Muscle layer of colon (tissue), 2 donors: ENCODE results near the gene MINDY3.
"Not testable (repeated sequence)": the region's sequence is repeated elsewhere in the genome, so short reads cannot be mapped to it uniquely, and the experiment has no call there.

ENCODE experiments used
- H3K27ac ChIP-seq: one replicate; pipeline ENCODE4 v1.7.0; 2013; ENCODE audit warnings: low read depth, mild to moderate bottlenecking, low read length, moderate library complexity
- H3K27me3 ChIP-seq, 2 donors: one replicate each; pipeline ENCODE4 v1.7.0; 2013; ENCODE audit warnings: low read length in 2 of 2, mild to moderate bottlenecking in 2 of 2; ENCODE audit not compliant: insufficient read depth in 2 of 2, control insufficient read depth in 1 of 2
- H3K36me3 ChIP-seq: one replicate; pipeline ENCODE4 v1.7.0; 2013; ENCODE audit warnings: mild to moderate bottlenecking, low read length; ENCODE audit not compliant: insufficient read depth
- H3K4me1 ChIP-seq: one replicate; pipeline ENCODE4 v1.7.0; 2013; ENCODE audit warnings: mild to moderate bottlenecking, low read length; ENCODE audit not compliant: insufficient read depth
- H3K4me3 ChIP-seq, 2 donors: one replicate each; pipeline ENCODE4 v1.7.0; 2013; ENCODE audit warnings: low read length in 2 of 2, low read depth in 1 of 2, mild to moderate bottlenecking in 1 of 2, moderate library complexity in 1 of 2
- H3K9ac ChIP-seq: one replicate; pipeline ENCODE4 v1.7.0; 2013; ENCODE audit warnings: low read length
- H3K9me3 ChIP-seq: one replicate; pipeline ENCODE4 v1.7.0; 2013; ENCODE audit warnings: mild to moderate bottlenecking, low read length
- donor health status: abdominal sarcoma.
- donor health status: Adenocarcinoma of cecum.

The MINDY3 gene

DNA sequence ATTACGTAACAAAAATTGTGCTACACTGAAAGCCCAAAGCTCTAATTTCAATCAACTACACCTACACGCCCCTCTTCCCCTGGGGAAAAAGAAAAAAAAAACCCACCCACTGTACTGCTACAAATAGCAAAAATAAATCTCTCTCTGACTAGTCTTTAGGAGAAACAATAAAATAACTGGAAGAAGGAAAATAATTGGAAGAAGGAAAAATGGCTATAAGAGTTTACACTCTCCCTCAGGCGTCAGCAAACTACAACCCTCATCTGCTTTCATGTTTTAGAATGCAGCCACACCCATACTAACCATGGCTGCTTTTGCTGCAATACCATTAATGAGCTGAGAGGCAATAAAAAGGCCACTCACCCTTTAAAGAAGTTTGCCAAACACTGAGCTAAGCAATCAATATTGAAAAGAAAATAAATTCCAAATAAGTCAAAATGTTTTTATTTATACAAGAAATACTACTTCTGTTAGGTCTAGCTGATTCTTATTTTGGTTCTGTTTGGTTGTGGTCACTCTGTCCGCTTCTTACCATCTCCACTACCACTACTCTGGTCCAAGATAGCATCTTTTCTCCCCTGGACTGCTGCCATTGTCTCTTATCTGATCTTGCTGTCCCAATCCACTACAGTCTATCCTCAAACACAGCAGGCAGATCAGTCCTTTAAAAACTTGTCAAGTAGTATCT, 3.8 kb downstream of the MINDY3 start:
- Histone ChIP-seq H3K36me3 (no peaks in the 10 kb centered on the region), H3K9ac (no peak overlapping the region), H3K9me3 (no peaks in the 10 kb centered on the region), H3K27me3 (no peaks in the 10 kb centered on the region), H3K4me1 (peaks cover 22% of the 10 kb centered on the region), H3K4me3 (no peak overlapping the region), H3K27ac (no peak overlapping the region)

DNA sequence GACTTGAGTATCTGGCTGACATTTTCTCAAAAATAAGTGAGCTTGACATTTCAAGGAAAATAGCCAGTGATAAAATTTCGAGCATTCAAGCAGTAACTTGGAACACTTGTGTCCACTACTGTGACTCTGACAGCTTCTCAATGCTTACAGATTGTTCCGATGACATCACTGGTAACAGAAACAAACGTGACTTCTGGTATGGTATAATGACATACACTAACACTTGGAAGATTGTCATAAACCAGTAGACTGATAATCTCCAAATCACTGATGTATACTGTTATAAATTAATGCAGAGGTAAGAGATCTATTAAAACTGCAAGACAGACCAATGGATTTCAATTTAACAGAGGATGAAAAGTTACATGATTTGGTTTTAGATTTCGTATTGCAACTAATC, 6.5 kb downstream of the MINDY3 start:
- Histone ChIP-seq H3K9me3 (no peaks in the 10 kb centered on the region), H3K4me3 (no peak overlapping the region), H3K27me3 (no peaks in the 10 kb centered on the region), H3K4me1 (peaks cover 15% of the 10 kb centered on the region), H3K27ac (no peak overlapping the region), H3K36me3 (no peaks in the 10 kb centered on the region), H3K9ac (no peak overlapping the region)

DNA sequence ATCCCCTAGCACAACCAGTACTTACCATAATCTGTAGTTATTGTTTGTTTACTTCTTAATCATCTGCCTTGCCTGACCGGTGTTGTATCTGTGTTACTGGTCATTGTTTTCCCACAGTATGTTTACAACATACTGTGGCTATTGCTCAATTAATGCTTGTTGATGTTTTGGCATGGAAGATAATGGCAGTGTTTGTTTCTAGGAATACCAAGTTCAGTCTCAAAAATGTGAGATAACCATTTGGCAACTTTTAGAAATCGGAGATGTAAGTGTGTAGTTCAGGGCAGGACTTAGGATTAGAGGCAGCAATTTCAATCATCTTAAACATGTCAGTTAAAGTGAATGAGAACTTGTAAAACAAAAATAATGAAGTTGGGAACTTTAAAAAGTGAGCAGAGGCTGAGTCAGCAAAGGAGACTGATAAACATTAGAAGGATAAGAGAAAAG, 8.2 kb downstream of the MINDY3 start:
- no peaks in the 10 kb centered on the region for H3K27me3 ChIP-seq
- H3K9ac ChIP-seq, result no peak overlapping the region
- no peaks in the 10 kb centered on the region for H3K9me3 ChIP-seq
- no peaks in the 10 kb centered on the region for H3K36me3 ChIP-seq
- H3K4me3 ChIP-seq, result no peak overlapping the region
- no peak overlapping the region for H3K27ac ChIP-seq
- peaks cover 6% of the 10 kb centered on the region for H3K4me1 ChIP-seq

DNA sequence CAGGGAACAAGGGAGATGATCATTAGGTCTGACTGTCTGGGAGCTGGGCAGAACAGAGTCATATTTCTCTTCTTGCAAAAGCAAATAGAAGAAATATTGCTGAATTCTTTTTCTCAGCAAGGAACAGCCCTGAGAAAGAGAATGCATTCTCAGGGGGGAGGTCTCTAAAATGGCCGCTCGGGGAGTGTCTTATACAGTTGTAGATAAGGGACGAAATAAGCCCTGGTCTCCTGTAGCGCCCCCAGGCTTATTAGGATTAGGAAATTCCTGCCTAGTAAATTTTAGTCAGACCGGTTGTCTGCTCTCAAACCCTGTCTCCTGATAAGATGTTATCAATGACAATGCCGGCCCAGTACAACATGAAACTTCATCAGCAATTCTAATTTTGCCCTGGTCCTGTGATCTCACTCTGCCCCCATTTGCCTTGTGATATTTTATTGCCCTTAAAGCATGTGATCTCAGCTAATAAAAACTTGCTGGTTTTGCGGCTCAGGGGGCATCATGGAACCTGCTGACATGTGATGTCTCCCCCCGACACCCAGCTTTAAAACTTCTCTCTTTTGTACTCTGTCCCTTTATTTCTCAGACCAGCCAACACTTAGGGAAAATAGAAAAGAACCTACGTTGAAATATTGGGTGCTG, 9.8 kb downstream of the MINDY3 start:
- not testable (repeated sequence) for H3K9ac ChIP-seq, H3K9me3 ChIP-seq, H3K27me3 ChIP-seq, H3K36me3 ChIP-seq, H3K4me3 ChIP-seq, H3K27ac ChIP-seq, H3K4me1 ChIP-seq

DNA sequence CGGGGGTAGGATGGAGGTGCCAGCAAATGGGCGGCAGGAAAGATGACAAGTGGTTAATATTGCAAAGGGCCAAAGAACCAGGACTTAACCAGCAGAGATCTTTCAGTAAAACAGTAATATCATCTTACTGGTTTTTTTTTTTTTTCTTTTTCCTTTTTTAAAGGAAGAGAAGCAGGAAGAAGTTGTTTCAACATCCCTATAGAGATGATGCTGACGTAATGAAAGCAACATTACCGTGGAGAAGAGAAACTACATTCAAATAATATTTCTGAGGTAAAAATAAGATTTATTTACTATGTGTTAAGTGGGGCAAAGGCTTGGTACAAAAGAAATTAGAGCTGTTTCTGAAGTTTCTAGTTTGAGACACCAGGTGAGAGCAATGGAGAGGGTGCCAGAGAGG, 11.0 kb downstream of the MINDY3 start:
- Histone ChIP-seq H3K4me3 (no peak overlapping the region), H3K4me1 (peaks cover 6% of the 10 kb centered on the region), H3K9me3 (no peaks in the 10 kb centered on the region), H3K27ac (no peak overlapping the region), H3K27me3 (no peaks in the 10 kb centered on the region), H3K36me3 (no peaks in the 10 kb centered on the region), H3K9ac (no peak overlapping the region)

DNA sequence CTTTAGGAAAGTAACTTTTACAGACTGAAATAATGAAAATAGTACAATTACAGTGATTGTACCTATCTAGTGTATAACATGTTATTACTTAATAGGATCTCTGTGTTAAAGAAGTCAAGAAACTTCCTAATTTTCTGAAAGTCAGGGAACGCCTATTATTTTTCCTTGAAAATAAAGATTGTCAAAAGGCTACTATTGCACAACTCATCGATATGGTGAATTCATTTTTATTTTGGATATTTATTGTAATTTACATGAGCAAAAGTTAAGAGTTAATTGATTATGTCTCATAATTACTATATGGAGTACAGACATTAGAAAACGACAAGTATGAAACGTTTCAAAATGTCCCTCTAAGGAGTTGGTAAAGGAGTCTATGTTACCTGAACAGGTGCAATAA, 12.8 kb downstream of the MINDY3 start:
- Histone ChIP-seq H3K27ac (no peak overlapping the region), H3K27me3 (no peaks in the 10 kb centered on the region), H3K36me3 (no peaks in the 10 kb centered on the region), H3K9ac (no peak overlapping the region), H3K4me1 (peaks cover 7% of the 10 kb centered on the region), H3K4me3 (no peak overlapping the region), H3K9me3 (no peaks in the 10 kb centered on the region)

DNA sequence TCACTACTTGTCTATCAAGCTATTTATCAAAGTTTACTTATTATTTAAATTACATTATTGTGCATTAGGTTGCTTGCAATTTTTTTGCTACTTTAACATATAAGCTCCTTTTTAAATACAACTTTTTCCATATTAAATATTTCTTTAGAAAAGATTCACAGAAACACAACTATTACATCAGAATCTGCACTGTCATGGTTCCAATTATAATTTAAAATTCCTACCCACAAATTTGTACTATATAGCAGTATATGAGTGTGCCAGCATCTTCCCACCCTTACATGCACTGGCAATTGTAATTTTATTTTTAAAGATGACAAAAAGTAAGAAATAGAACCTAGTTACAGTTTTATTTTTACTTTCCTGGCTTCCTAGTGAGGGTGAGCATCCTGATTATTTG, 15.8 kb downstream of the MINDY3 start:
- H3K4me3 ChIP-seq, result no peak overlapping the region
- H3K36me3 ChIP-seq, result no peaks in the 10 kb centered on the region
- H3K27me3 ChIP-seq, result no peaks in the 10 kb centered on the region
- no peak overlapping the region for H3K27ac ChIP-seq
- H3K4me1 ChIP-seq, result peaks cover 7% of the 10 kb centered on the region
- H3K9ac ChIP-seq, result no peak overlapping the region
- H3K9me3 ChIP-seq, result no peaks in the 10 kb centered on the region

DNA sequence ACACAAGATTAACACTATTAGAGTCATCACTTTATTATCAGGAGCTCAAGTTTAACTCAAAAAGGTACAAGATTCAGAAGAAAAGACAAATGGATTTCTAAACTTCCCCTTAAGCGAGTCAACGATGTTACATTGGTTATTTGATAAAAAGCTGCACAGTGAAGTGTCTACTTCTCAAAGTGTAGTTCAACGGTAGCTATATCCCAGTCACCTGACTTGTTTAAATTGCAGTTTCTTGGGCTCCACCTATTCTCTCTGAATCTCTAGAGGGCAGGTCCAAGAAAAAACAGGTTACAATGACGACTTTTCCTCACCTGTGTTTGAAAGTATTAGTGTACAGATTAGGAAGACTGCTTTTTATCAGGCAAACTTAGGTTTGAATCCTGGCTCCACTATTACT, 16.6 kb downstream of the MINDY3 start:
- Histone ChIP-seq H3K36me3 (no peaks in the 10 kb centered on the region), H3K4me3 (no peak overlapping the region), H3K9ac (no peak overlapping the region), H3K4me1 (peaks cover 7% of the 10 kb centered on the region), H3K9me3 (no peaks in the 10 kb centered on the region), H3K27me3 (no peaks in the 10 kb centered on the region), H3K27ac (no peak overlapping the region)

DNA sequence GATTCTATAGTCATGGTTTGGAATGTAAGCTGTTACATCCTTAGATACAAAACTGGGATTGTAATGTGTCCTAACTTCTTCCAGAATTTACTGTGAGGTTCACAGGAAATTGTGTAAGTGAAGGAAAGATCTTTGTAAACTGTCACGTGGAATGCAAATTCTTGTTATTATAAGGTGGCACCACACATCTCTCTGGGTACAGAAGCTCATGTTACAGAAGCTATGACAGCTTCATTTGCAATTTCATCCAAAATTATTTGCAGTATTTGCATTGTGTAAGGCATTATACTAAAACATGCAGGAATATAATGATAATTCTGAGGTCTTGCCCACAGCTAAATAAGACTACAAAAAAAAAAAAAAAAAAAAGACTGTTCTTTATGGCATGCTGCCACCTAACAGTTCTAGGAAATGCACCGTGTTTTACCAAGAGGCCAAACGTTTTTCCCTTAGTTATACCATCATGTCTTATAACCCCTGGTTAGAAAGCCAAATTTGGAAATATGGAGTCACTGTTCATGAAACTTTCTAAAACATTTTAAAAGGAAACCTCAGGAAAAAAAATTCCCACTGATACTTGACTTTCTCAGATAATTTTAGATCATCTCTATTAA, 17.6 kb downstream of the MINDY3 start:
- Histone ChIP-seq H3K36me3 (no peaks in the 10 kb centered on the region), H3K27me3 (no peaks in the 10 kb centered on the region), H3K9me3 (no peaks in the 10 kb centered on the region), H3K9ac (no peak overlapping the region), H3K27ac (no peak overlapping the region), H3K4me3 (no peak overlapping the region), H3K4me1 (peaks cover 7% of the 10 kb centered on the region)

DNA sequence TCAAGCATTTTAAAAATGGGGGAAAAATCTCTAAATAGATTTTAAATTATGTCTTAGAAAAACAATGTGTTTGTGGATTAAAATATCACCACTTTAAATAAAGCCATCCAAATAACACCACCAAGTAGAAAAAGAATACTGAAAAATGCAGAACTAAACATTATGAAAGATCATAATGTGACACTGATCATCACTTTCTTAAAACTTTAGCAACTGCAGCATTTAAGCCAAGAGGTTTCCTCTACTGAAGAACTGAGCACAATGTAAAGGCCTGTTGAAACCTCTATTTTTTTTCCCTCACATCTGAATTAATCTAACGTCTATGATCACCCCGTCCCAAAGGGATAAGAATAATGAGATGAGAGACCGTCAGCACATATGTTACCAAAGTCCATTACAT, 18.6 kb downstream of the MINDY3 start:
- H3K9ac ChIP-seq, result no peak overlapping the region
- peaks cover 7% of the 10 kb centered on the region for H3K4me1 ChIP-seq
- H3K36me3 ChIP-seq, result no peaks in the 10 kb centered on the region
- no peaks in the 10 kb centered on the region for H3K27me3 ChIP-seq
- H3K27ac ChIP-seq, result no peak overlapping the region
- no peaks in the 10 kb centered on the region for H3K9me3 ChIP-seq
- no peak overlapping the region for H3K4me3 ChIP-seq

DNA sequence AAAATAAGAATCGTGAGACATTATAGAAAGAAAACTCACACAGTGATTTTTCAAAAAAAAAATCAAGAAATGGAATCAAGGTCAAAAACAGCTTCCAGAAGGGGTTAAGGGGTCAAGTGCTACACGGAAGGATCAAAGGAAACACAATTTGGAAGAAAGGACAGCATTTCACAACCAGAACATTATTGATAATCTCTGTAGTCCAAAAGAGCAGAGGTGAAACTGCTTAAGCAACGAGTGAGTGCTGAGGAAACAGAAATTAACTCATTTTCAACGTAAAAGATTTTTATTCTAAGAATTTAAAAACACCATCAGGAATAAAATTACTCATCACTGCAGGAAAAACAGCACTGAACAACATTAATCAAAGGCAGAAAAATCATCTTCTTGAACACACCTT, 23.5 kb downstream of the MINDY3 start:
- Histone ChIP-seq H3K27me3 (no peaks in the 10 kb centered on the region), H3K9me3 (no peaks in the 10 kb centered on the region), H3K9ac (no peak overlapping the region), H3K27ac (no peak overlapping the region), H3K4me1 (no peaks in the 10 kb centered on the region), H3K36me3 (peaks cover 10% of the 10 kb centered on the region), H3K4me3 (no peak overlapping the region)

DNA sequence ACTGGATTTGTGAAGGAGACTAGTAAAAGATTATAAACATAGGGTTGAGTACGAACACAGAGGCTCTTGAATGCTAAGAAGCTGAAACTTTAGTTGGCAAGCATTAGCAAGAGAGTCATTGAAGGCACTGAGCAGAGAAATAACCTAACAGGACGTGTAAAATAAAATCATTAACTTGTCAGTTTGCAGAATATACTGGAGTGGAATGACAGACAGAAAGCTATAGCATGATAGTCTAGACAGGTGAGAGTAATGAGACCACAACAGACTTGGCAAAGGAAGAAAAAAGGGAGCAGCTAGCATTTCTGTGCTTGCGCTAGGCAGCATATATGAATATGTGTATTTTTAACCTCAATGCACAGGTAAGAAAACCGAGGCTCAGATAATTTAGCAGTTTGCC, 30.8 kb downstream of the MINDY3 start:
- peaks cover 10% of the 10 kb centered on the region for H3K4me1 ChIP-seq
- H3K4me3 ChIP-seq, result no peak overlapping the region
- H3K27ac ChIP-seq, result no peak overlapping the region
- H3K9me3 ChIP-seq, result no peaks in the 10 kb centered on the region
- no peaks in the 10 kb centered on the region for H3K27me3 ChIP-seq
- H3K9ac ChIP-seq, result no peak overlapping the region
- peaks cover 10% of the 10 kb centered on the region for H3K36me3 ChIP-seq
